ENCODE results near the gene KIF15. TPM values are rescaled to one million over a fixed set of nuclear protein-coding genes. Genes with fewer than 3 reads are reported as not detected.

KIF15 gene
- polyA plus RNA-seq, 4 donors, result 0.54 to 11.1 (median 5.5) TPM

- FAIRE-seq (no peak), DNase-seq (no peak)
- WGBS, 3 donors, result 1 to 2% (median 2%) methylated on average over 9 of the region's 9 CpGs
- Histone ChIP-seq H3K4me1 (ENCODE audit: control insufficient read depth in 3 of 3, insufficient read depth in 2 of 3, low read depth in 1 of 3, low read length in 2 of 3) (no peaks in the 10 kb centered on the region), H3K36me3 (ENCODE audit: control insufficient read depth in 3 of 3, insufficient read depth in 2 of 3, low read depth in 1 of 3, low read length in 3 of 3) (peaks cover 0 to 11% (median 2%) of the 10 kb centered on the region in 3 donors), H3K4me3 (ENCODE audit: low read depth in 1 of 3, low read length in 3 of 3) (peak overlapping the region; percentile 76 to 99 (median 92)), H3K27ac (ENCODE audit: low read depth in 1 of 3, low read length in 2 of 3) (no peak overlapping the region), H3K9me3 (ENCODE audit: control insufficient read depth in 2 of 2, insufficient read depth in 1 of 2, low read depth in 1 of 2, low read length in 1 of 2) (peaks cover 0 to 32% of the 10 kb centered on the region in 2 donors), H3K27me3 (ENCODE audit: control insufficient read depth in 3 of 3, insufficient read depth in 3 of 3, low read length in 3 of 3) (no peaks in the 10 kb centered on the region)
These were observed 630 bp downstream of the KIF15 start for GRCh38 chr3:44762170-44762677.

GRCh38 chr3:44762690-44763089 is 1.1 kb downstream of the KIF15 start:
- peak overlapping the region in 1 of 3 donors; percentile 99 for H3K4me3 ChIP-seq (ENCODE audit: low read depth in 1 of 3, low read length in 3 of 3)
- peaks cover 0 to 11% (median 2%) of the 10 kb centered on the region in 3 donors for H3K36me3 ChIP-seq (ENCODE audit: control insufficient read depth in 3 of 3, insufficient read depth in 2 of 3, low read depth in 1 of 3, low read length in 3 of 3)
- WGBS, 3 donors, result 28 to 38% (median 34%) methylated on average over 5 of the region's 5 CpGs
- peaks cover 0 to 31% of the 10 kb centered on the region in 2 donors for H3K9me3 ChIP-seq (ENCODE audit: control insufficient read depth in 2 of 2, insufficient read depth in 1 of 2, low read depth in 1 of 2, low read length in 1 of 2)
- no peaks in the 10 kb centered on the region for H3K27me3 ChIP-seq (ENCODE audit: control insufficient read depth in 3 of 3, insufficient read depth in 3 of 3, low read length in 3 of 3)
- H3K27ac ChIP-seq (ENCODE audit: low read depth in 1 of 3, low read length in 2 of 3), result no peak overlapping the region
- FAIRE-seq (no peak), DNase-seq (no peak)
- H3K4me1 ChIP-seq (ENCODE audit: control insufficient read depth in 3 of 3, insufficient read depth in 2 of 3, low read depth in 1 of 3, low read length in 2 of 3), result no peaks in the 10 kb centered on the region

DNA sequence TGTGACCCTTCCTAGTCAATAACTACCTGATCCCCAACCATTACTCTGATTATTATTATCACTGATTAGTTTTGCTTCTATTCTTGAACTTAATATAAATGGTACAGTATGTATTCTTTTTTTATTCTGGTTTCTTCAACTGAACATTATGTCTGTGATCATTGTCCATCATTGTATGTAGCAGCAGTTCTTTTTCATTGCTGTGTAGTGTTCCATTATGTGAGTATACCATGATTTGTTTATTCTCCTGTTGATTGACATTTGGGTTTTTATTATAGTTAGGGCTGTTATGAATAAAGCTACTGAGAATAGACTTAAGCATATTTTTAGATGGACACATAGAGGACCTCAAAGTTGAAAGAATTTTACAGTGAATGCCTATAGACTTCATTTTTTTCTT is 2.7 kb downstream of the KIF15 start:
- no peak for DNase-seq
- no peaks in the 10 kb centered on the region for H3K27me3 ChIP-seq (ENCODE audit: control insufficient read depth in 3 of 3, insufficient read depth in 3 of 3, low read length in 3 of 3)
- no peak overlapping the region for H3K27ac ChIP-seq (ENCODE audit: low read depth in 1 of 3, low read length in 2 of 3)
- FAIRE-seq, result no peak
- H3K4me1 ChIP-seq (ENCODE audit: control insufficient read depth in 3 of 3, insufficient read depth in 2 of 3, low read depth in 1 of 3, low read length in 2 of 3), result no peaks in the 10 kb centered on the region
- H3K36me3 ChIP-seq (ENCODE audit: control insufficient read depth in 3 of 3, insufficient read depth in 2 of 3, low read depth in 1 of 3, low read length in 3 of 3), result peaks cover 0 to 7% (median 2%) of the 10 kb centered on the region in 3 donors
- peaks cover 0 to 34% of the 10 kb centered on the region in 2 donors for H3K9me3 ChIP-seq (ENCODE audit: control insufficient read depth in 2 of 2, insufficient read depth in 1 of 2, low read depth in 1 of 2, low read length in 1 of 2)
- H3K4me3 ChIP-seq (ENCODE audit: low read depth in 1 of 3, low read length in 3 of 3), result no peak overlapping the region

GRCh38 chr3:44771424-44772098 is 10.0 kb downstream of the KIF15 start:
- Histone ChIP-seq H3K27ac (ENCODE audit: low read depth in 1 of 3, low read length in 2 of 3) (no peak overlapping the region), H3K36me3 (ENCODE audit: control insufficient read depth in 3 of 3, insufficient read depth in 2 of 3, low read depth in 1 of 3, low read length in 3 of 3) (peaks cover 0 to 12% (median 0%) of the 10 kb centered on the region in 3 donors), H3K4me3 (ENCODE audit: low read depth in 1 of 3, low read length in 3 of 3) (no peak overlapping the region), H3K4me1 (ENCODE audit: control insufficient read depth in 3 of 3, insufficient read depth in 2 of 3, low read depth in 1 of 3, low read length in 2 of 3) (no peaks in the 10 kb centered on the region), H3K9me3 (ENCODE audit: control insufficient read depth in 2 of 2, insufficient read depth in 1 of 2, low read depth in 1 of 2, low read length in 1 of 2) (peaks cover 0 to 43% of the 10 kb centered on the region in 2 donors), H3K27me3 (ENCODE audit: control insufficient read depth in 3 of 3, insufficient read depth in 3 of 3, low read length in 3 of 3) (no peaks in the 10 kb centered on the region)
- 97 to 100% (median 98%) methylated on average over 1 of the region's 1 CpG for WGBS, 3 donors
- DNase-seq, result no peak
- no peak for FAIRE-seq

- Histone ChIP-seq H3K36me3 (ENCODE audit: control insufficient read depth in 3 of 3, insufficient read depth in 2 of 3, low read depth in 1 of 3, low read length in 3 of 3) (peaks cover 0 to 12% (median 0%) of the 10 kb centered on the region in 3 donors), H3K27me3 (ENCODE audit: control insufficient read depth in 3 of 3, insufficient read depth in 3 of 3, low read length in 3 of 3) (no peaks in the 10 kb centered on the region), H3K4me3 (ENCODE audit: low read depth in 1 of 3, low read length in 3 of 3) (no peak overlapping the region), H3K27ac (ENCODE audit: low read depth in 1 of 3, low read length in 2 of 3) (no peak overlapping the region), H3K4me1 (ENCODE audit: control insufficient read depth in 3 of 3, insufficient read depth in 2 of 3, low read depth in 1 of 3, low read length in 2 of 3) (no peaks in the 10 kb centered on the region), H3K9me3 (ENCODE audit: control insufficient read depth in 2 of 2, insufficient read depth in 1 of 2, low read depth in 1 of 2, low read length in 1 of 2) (peaks cover 0 to 43% of the 10 kb centered on the region in 2 donors)
- FAIRE-seq (no peak), DNase-seq (no peak)
- 96 to 97% (median 97%) methylated on average over 1 of the region's 1 CpG for WGBS, 3 donors
These were observed 10.5 kb downstream of the KIF15 start for GRCh38 chr3:44772099-44772442.

- no peak for FAIRE-seq
- no peak overlapping the region for H3K4me3 ChIP-seq (ENCODE audit: low read depth in 1 of 3, low read length in 3 of 3)
- H3K4me1 ChIP-seq (ENCODE audit: control insufficient read depth in 3 of 3, insufficient read depth in 2 of 3, low read depth in 1 of 3, low read length in 2 of 3), result no peaks in the 10 kb centered on the region
- no peaks in the 10 kb centered on the region for H3K27me3 ChIP-seq (ENCODE audit: control insufficient read depth in 3 of 3, insufficient read depth in 3 of 3, low read length in 3 of 3)
- no peak overlapping the region for H3K27ac ChIP-seq (ENCODE audit: low read depth in 1 of 3, low read length in 2 of 3)
- H3K9me3 ChIP-seq (ENCODE audit: control insufficient read depth in 2 of 2, insufficient read depth in 1 of 2, low read depth in 1 of 2, low read length in 1 of 2), result no peaks in the 10 kb centered on the region
- WGBS, 3 donors, result 95 to 100% (median 96%) methylated on average over 4 of the region's 4 CpGs
- no peaks in the 10 kb centered on the region for H3K36me3 ChIP-seq (ENCODE audit: control insufficient read depth in 3 of 3, insufficient read depth in 2 of 3, low read depth in 1 of 3, low read length in 3 of 3)
- DNase-seq, result no peak
These were observed 21.3 kb downstream of the KIF15 start for GRCh38 chr3:44782891-44783290.

GRCh38 chr3:44795197-44795596 is 33.6 kb downstream of the KIF15 start:
- Histone ChIP-seq H3K27me3 (ENCODE audit: control insufficient read depth in 3 of 3, insufficient read depth in 3 of 3, low read length in 3 of 3) (no peaks in the 10 kb centered on the region), H3K4me3 (ENCODE audit: low read depth in 1 of 3, low read length in 3 of 3) (no peak overlapping the region), H3K36me3 (ENCODE audit: control insufficient read depth in 3 of 3, insufficient read depth in 2 of 3, low read depth in 1 of 3, low read length in 3 of 3) (peaks cover 0 to 12% (median 0%) of the 10 kb centered on the region in 3 donors), H3K9me3 (ENCODE audit: control insufficient read depth in 2 of 2, insufficient read depth in 1 of 2, low read depth in 1 of 2, low read length in 1 of 2) (no peaks in the 10 kb centered on the region), H3K4me1 (ENCODE audit: control insufficient read depth in 3 of 3, insufficient read depth in 2 of 3, low read depth in 1 of 3, low read length in 2 of 3) (no peaks in the 10 kb centered on the region), H3K27ac (ENCODE audit: low read depth in 1 of 3, low read length in 2 of 3) (no peak overlapping the region)
- FAIRE-seq, result no peak
- no peak for DNase-seq
- 96 to 100% (median 97%) methylated on average over 4 of the region's 4 CpGs for WGBS, 3 donors

GRCh38 chr3:44802011-44802410 is 40.4 kb downstream of the KIF15 start:
- no peak overlapping the region for H3K4me3 ChIP-seq (ENCODE audit: low read depth in 1 of 3, low read length in 3 of 3)
- H3K27ac ChIP-seq (ENCODE audit: low read depth in 1 of 3, low read length in 2 of 3), result no peak overlapping the region
- H3K27me3 ChIP-seq (ENCODE audit: control insufficient read depth in 3 of 3, insufficient read depth in 3 of 3, low read length in 3 of 3), result no peaks in the 10 kb centered on the region
- WGBS, 3 donors, result 75 to 84% (median 77%) methylated on average over 2 of the region's 2 CpGs
- no peak for FAIRE-seq
- no peaks in the 10 kb centered on the region for H3K4me1 ChIP-seq (ENCODE audit: control insufficient read depth in 3 of 3, insufficient read depth in 2 of 3, low read depth in 1 of 3, low read length in 2 of 3)
- peaks cover 0 to 14% (median 0%) of the 10 kb centered on the region in 3 donors for H3K36me3 ChIP-seq (ENCODE audit: control insufficient read depth in 3 of 3, insufficient read depth in 2 of 3, low read depth in 1 of 3, low read length in 3 of 3)
- H3K9me3 ChIP-seq (ENCODE audit: control insufficient read depth in 2 of 2, insufficient read depth in 1 of 2, low read depth in 1 of 2, low read length in 1 of 2), result no peaks in the 10 kb centered on the region
- DNase-seq, result no peak

DNA sequence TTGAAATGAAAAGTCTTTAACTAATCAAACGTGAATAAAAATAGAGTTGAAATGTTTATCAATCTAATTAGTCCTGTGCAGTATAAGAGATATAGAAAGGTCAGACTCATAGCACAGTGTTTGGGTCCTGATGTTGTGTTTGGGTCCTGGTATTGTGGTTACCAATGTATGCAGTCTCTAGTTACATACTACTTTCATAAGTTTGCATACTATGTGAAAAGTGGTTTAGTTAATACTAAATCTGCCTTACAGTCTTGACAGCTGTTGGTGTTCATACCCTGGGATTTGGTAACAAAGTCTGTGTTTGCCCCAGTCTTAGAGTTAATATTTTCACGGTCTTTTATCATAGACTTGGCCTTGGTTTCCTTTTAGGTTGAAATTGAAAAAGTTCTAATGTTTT is 41.7 kb downstream of the KIF15 start:
- WGBS, 3 donors, result 75 to 90% (median 84%) methylated on average over 2 of the region's 2 CpGs
- no peaks in the 10 kb centered on the region for H3K9me3 ChIP-seq (ENCODE audit: control insufficient read depth in 2 of 2, insufficient read depth in 1 of 2, low read depth in 1 of 2, low read length in 1 of 2)
- H3K36me3 ChIP-seq (ENCODE audit: control insufficient read depth in 3 of 3, insufficient read depth in 2 of 3, low read depth in 1 of 3, low read length in 3 of 3), result peaks cover 0 to 11% (median 0%) of the 10 kb centered on the region in 3 donors
- DNase-seq (no peak), FAIRE-seq (no peak)
- no peaks in the 10 kb centered on the region for H3K27me3 ChIP-seq (ENCODE audit: control insufficient read depth in 3 of 3, insufficient read depth in 3 of 3, low read length in 3 of 3)
- H3K4me1 ChIP-seq (ENCODE audit: control insufficient read depth in 3 of 3, insufficient read depth in 2 of 3, low read depth in 1 of 3, low read length in 2 of 3), result no peaks in the 10 kb centered on the region
- H3K4me3 ChIP-seq (ENCODE audit: low read depth in 1 of 3, low read length in 3 of 3), result no peak overlapping the region
- no peak overlapping the region for H3K27ac ChIP-seq (ENCODE audit: low read depth in 1 of 3, low read length in 2 of 3)
